Neural crest cell (in vitro differentiated cells): Measurements from ENCODE around the gene RAB9A. TPM values are rescaled to one million over a fixed set of nuclear protein-coding genes. Genes with fewer than 3 reads are reported as not detected.

ENCODE experiments used
- DNase-seq: peaks from one replicate; pipeline ENCODE4 v3.0.0; 2021; ENCODE audit warnings: low read depth, mixed read lengths, low spot score
- H3K27ac Mint-ChIP-seq: one replicate; pipeline ENCODE4 v1.8.0; 2021; ENCODE audit warnings: mild to moderate bottlenecking, mixed read lengths; ENCODE audit not compliant: unreplicated experiment
- H3K27me3 Mint-ChIP-seq: 2 replicates; pipeline ENCODE4 v1.8.0; 2021; ENCODE audit warnings: low read depth, mild to moderate bottlenecking, mixed read lengths
- H3K36me3 Mint-ChIP-seq: 2 replicates; pipeline ENCODE4 v1.8.0; 2021; ENCODE audit warnings: low read depth, mild to moderate bottlenecking, mixed read lengths
- H3K4me1 Mint-ChIP-seq: 2 replicates; pipeline ENCODE4 v1.8.0; 2021; ENCODE audit warnings: mixed read lengths
- H3K4me3 Mint-ChIP-seq: one replicate; pipeline ENCODE4 v1.8.0; 2021; ENCODE audit warnings: mild to moderate bottlenecking, mixed read lengths
- H3K9me3 Mint-ChIP-seq: 2 replicates; pipeline ENCODE4 v1.8.0; 2021; ENCODE audit warnings: mixed read lengths
- CTCF ChIP-seq: fragments of 200-600 bp; sonication (generic); conservative IDR thresholded peaks from 2 replicates; pipeline ENCODE4 v1.5.0; 2021; ENCODE audit warnings: antibody characterized with exemption, mild to moderate bottlenecking
- total RNA-seq: library from RNA; stranded (reverse); gene quantifications from 2 replicates; pipeline ENCODE4 v1.2.1, GENCODE V29; 2021

Gene RAB9A
- total RNA-seq, 1 donor from 2014 or later: 11.6 TPM

DNA sequence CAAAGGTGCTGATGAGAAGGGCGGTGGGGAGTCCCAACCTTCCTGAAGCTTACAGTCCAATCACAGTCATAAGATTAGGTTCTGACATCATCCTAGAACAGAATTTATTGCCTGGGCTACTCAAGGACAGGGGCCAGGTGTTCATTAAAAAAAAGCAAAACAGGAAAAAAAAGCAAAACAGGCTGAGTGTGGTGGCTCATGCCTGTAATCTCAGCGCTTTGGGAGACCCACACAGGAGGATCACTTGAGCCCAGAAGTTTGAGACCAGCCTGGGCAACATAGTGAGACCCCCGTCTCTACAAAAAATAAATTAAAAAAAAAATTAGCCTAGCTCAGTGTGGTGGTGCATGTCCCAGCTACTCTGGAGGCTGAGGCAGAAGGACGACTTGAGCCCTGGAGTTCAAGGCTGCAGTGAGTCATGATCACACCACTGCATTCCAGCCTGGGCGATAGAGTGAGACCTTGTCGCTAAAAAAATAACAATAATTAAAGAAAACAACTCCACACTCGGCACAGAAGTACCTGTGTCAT, 3.0 kb downstream of the RAB9A start:
- no peak for DNase-seq
- Mint-ChIP-seq H3K4me3 (peak overlapping the region; percentile 31), H3K9me3 (no peaks in the 10 kb centered on the region), H3K4me1 (peaks cover 35% of the 10 kb centered on the region), H3K36me3 (peaks cover 4% of the 10 kb centered on the region), H3K27ac (no peak overlapping the region), H3K27me3 (no peaks in the 10 kb centered on the region)
- TF ChIP-seq CTCF: no peak

DNA sequence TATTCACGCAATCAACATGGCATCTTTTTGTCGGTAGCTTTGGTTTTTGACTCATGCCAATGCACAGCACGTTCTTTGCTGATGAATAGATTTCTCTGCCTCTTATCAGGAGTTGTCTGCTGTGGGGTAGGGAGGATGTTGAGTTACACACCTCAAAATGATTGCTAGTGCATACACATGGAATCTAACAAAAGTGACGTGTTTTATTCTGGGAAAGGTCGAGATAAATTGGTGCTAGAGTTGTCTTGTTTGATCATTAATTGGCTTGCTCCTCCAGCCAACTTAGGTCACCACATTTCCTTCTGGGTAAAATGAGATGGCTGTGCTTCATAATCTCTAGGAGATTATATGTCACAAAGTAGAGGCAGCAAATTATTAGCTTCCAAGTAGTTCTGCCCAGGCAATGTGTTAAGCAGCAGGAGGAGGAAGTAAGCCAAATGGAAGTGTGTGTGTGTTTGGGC, 3.9 kb downstream of the RAB9A start:
- peak overlapping the region; percentile 31 for H3K27ac Mint-ChIP-seq
- peaks cover 35% of the 10 kb centered on the region for H3K4me1 Mint-ChIP-seq
- H3K36me3 Mint-ChIP-seq: peaks cover 6% of the 10 kb centered on the region

DNA sequence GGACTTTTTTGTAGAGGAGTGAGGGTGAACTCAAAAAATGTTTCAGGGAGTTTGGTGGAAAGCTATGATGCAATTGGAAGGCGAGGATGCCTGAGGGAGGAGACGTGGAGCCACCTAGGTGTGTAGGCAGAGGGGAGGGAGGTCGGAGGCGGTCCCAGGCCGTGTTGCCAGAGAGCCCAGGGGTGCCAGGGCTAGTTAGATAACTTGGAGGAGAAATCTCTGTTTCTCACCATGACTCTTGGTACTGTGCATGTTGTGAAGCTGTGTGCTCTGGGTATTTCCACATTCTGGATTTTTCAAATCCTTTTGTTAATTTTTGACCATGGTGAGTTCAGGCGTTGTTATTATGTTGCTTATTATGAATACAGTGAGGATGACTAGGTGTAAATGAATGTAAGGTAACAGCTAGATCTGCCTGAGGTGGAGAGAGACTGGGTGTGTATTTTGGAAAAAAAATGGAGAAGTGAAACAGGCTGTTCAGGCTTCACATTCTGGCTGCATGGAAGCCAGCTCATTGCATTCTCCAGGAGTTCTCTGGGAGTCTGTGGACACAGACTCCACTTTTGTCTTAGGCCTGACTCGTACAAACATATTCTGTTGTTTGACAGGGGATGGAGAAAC, 4.5 kb downstream of the RAB9A start:
- peaks cover 4% of the 10 kb centered on the region for H3K36me3 Mint-ChIP-seq
- peak overlapping the region; percentile 23 for H3K27ac Mint-ChIP-seq
- H3K4me1 Mint-ChIP-seq: peaks cover 33% of the 10 kb centered on the region
- H3K27me3 Mint-ChIP-seq: no peaks in the 10 kb centered on the region
- H3K4me3 Mint-ChIP-seq: peak overlapping the region; percentile 58
- no peak for DNase-seq
- H3K9me3 Mint-ChIP-seq: no peaks in the 10 kb centered on the region
- TF ChIP-seq CTCF: no peak

More for the DNA sequence above, 3.9 kb downstream of the RAB9A start:
- no peak for DNase-seq
- Mint-ChIP-seq H3K9me3 (no peaks in the 10 kb centered on the region), H3K4me3 (peak overlapping the region; percentile 31), H3K27me3 (no peaks in the 10 kb centered on the region)
- no peak for TF ChIP-seq CTCF

DNA sequence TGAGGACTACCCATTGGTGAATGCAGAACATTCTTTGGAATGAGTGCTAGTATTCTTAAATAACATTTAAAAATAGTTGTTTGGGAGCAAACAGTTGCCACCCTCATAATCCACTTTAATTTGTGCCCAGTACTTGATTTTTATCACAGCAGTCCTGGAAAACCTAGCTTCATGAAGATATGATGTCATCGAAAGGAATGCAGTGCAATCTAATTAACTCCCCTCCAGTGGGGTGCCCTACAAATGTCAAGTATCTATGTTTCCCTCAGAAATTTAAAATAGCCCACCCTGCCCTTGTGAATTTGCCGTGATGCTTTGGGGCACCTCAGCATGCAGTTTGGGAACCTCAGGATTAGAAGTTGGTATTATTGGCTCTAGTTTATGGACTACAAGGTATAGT, 5.4 kb downstream of the RAB9A start:
- Mint-ChIP-seq H3K9me3 (no peaks in the 10 kb centered on the region), H3K27ac (no peak overlapping the region), H3K4me1 (peaks cover 29% of the 10 kb centered on the region), H3K36me3 (peaks cover 4% of the 10 kb centered on the region), H3K27me3 (no peaks in the 10 kb centered on the region), H3K4me3 (no peak overlapping the region)
- TF ChIP-seq CTCF: no peak
- no peak for DNase-seq

DNA sequence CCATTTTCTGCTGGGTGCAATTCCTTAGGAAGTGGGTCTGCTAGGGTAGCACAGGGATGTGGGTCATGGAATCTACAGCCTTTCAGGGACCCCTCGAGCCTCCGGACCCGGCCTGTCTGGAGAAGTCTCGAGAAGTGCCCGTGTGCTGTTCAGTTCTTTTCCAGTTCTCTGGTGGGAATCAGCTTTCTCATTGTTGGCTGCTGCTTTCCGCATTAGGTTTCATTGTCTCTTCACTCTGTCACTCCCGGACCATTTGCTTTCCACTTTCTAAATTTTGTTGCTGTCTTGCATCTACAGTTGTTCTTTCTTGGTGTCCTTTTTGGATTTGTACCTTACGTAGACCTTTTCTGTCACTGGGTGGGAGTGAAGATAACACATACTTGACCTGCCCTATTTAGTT, 6.1 kb downstream of the RAB9A start:
- H3K4me3 Mint-ChIP-seq: no peak overlapping the region
- TF ChIP-seq CTCF: no peak
- H3K27ac Mint-ChIP-seq: no peak overlapping the region
- no peak for DNase-seq
- no peaks in the 10 kb centered on the region for H3K27me3 Mint-ChIP-seq
- H3K36me3 Mint-ChIP-seq: peaks cover 4% of the 10 kb centered on the region
- peaks cover 26% of the 10 kb centered on the region for H3K4me1 Mint-ChIP-seq
- no peaks in the 10 kb centered on the region for H3K9me3 Mint-ChIP-seq
